Neural crest cell (in vitro differentiated cells): ENCODE measurements around the gene MRPL16. TPM values are rescaled to one million over a fixed set of nuclear protein-coding genes. Genes with fewer than 3 reads are reported as not detected.

ENCODE experiments used
- DNase-seq: peaks from one replicate; pipeline ENCODE4 v3.0.0; 2021; ENCODE audit warnings: low read depth, mixed read lengths, low spot score
- H3K27ac Mint-ChIP-seq: one replicate; pipeline ENCODE4 v1.8.0; 2021; ENCODE audit warnings: mild to moderate bottlenecking, mixed read lengths; ENCODE audit not compliant: unreplicated experiment
- H3K27me3 Mint-ChIP-seq: 2 replicates; pipeline ENCODE4 v1.8.0; 2021; ENCODE audit warnings: low read depth, mild to moderate bottlenecking, mixed read lengths
- H3K36me3 Mint-ChIP-seq: 2 replicates; pipeline ENCODE4 v1.8.0; 2021; ENCODE audit warnings: low read depth, mild to moderate bottlenecking, mixed read lengths
- H3K4me1 Mint-ChIP-seq: 2 replicates; pipeline ENCODE4 v1.8.0; 2021; ENCODE audit warnings: mixed read lengths
- H3K4me3 Mint-ChIP-seq: one replicate; pipeline ENCODE4 v1.8.0; 2021; ENCODE audit warnings: mild to moderate bottlenecking, mixed read lengths
- H3K9me3 Mint-ChIP-seq: 2 replicates; pipeline ENCODE4 v1.8.0; 2021; ENCODE audit warnings: mixed read lengths
- CTCF ChIP-seq: fragments of 200-600 bp; sonication (generic); conservative IDR thresholded peaks from 2 replicates; pipeline ENCODE4 v1.5.0; 2021; ENCODE audit warnings: antibody characterized with exemption, mild to moderate bottlenecking
- total RNA-seq: library from RNA; stranded (reverse); gene quantifications from 2 replicates; pipeline ENCODE4 v1.2.1, GENCODE V29; 2021

MRPL16 gene
- total RNA-seq, 1 donor from 2014 or later, result 44.4 TPM

DNA sequence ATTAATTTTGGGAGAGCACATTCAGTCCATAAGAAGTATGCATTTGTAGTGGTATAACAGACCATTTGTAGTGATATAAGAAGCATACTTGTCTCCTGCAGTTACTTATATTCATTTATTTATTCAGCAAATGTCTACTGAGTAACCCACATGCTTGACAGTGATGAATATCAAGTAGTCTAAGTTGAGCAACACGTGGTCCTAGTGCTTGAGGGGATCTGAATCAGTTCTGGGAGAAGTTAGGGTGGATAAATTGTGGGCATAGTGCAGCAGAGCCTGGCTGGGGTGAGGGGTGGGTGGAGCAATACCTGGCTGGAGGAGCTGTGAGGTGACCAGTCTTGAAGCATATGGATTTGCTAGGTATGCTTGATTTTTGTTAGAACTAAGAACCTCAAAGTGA lies 31.1 kb downstream of the MRPL16 start:
- no peak for DNase-seq
- Mint-ChIP-seq H3K9me3 (no peaks in the 10 kb centered on the region), H3K27me3 (no peaks in the 10 kb centered on the region), H3K4me1 (no peaks in the 10 kb centered on the region), H3K4me3 (no peak overlapping the region), H3K36me3 (no peaks in the 10 kb centered on the region), H3K27ac (no peak overlapping the region)
- no peak for TF ChIP-seq CTCF

- Mint-ChIP-seq H3K9me3 (no peaks in the 10 kb centered on the region), H3K27me3 (no peaks in the 10 kb centered on the region)
- DNase-seq, result no peak
Observed at GRCh38 chr11:59778122-59778521, 32.5 kb downstream of the MRPL16 start.

GRCh38 chr11:59777104-59777503 lies 33.5 kb downstream of the MRPL16 start:
- no peak for TF ChIP-seq CTCF
- H3K4me3 Mint-ChIP-seq, result no peak overlapping the region
- H3K36me3 Mint-ChIP-seq, result no peaks in the 10 kb centered on the region
- no peak overlapping the region for H3K27ac Mint-ChIP-seq
- H3K27me3 Mint-ChIP-seq, result no peaks in the 10 kb centered on the region
- no peak for DNase-seq
- no peaks in the 10 kb centered on the region for H3K9me3 Mint-ChIP-seq
- H3K4me1 Mint-ChIP-seq, result no peaks in the 10 kb centered on the region

More at GRCh38 chr11:59778122-59778521, 32.5 kb downstream of the MRPL16 start:
- Mint-ChIP-seq H3K4me1 (no peaks in the 10 kb centered on the region), H3K4me3 (no peak overlapping the region), H3K27ac (no peak overlapping the region), H3K36me3 (no peaks in the 10 kb centered on the region)
- no peak for TF ChIP-seq CTCF

GRCh38 chr11:59776210-59777066 lies 34.1 kb downstream of the MRPL16 start:
- H3K27ac Mint-ChIP-seq, result no peak overlapping the region
- no peak for DNase-seq
- no peaks in the 10 kb centered on the region for H3K4me1 Mint-ChIP-seq
- H3K4me3 Mint-ChIP-seq, result no peak overlapping the region
- TF ChIP-seq CTCF, result no peak
- no peaks in the 10 kb centered on the region for H3K27me3 Mint-ChIP-seq
- no peaks in the 10 kb centered on the region for H3K36me3 Mint-ChIP-seq
- no peaks in the 10 kb centered on the region for H3K9me3 Mint-ChIP-seq

- H3K27ac Mint-ChIP-seq, result no peak overlapping the region
- H3K9me3 Mint-ChIP-seq, result no peaks in the 10 kb centered on the region
- H3K36me3 Mint-ChIP-seq, result no peaks in the 10 kb centered on the region
- H3K27me3 Mint-ChIP-seq, result no peaks in the 10 kb centered on the region
- H3K4me1 Mint-ChIP-seq, result no peaks in the 10 kb centered on the region
- H3K4me3 Mint-ChIP-seq, result no peak overlapping the region
- no peak for DNase-seq
- no peak for TF ChIP-seq CTCF
Observed at GRCh38 chr11:59773083-59773440, 37.5 kb downstream of the MRPL16 start.
